Measurements from ENCODE around the gene PRODH.

The PRODH gene

GRCh38 chr22:18970948-18971315, 34.8 kb upstream of the PRODH start (continued):
- TF ChIP-seq SALL2 (tag by site-specific recombination; IDR thresholded peaks at IDR 0.05; ENCODE audit: borderline replicate concordance) (no peak), ZNF654 (tag by site-specific recombination; IDR thresholded peaks at IDR 0.05; ENCODE audit: low read depth) (no peak), ZNF169 (tag by site-specific recombination; IDR thresholded peaks at IDR 0.05) (no peak), ZNF670 (tag by site-specific recombination; IDR thresholded peaks at IDR 0.05; ENCODE audit: low read depth) (no peak), ZBTB20 (tag by site-specific recombination; IDR thresholded peaks at IDR 0.05) (peak; percentile 24; the same call in 1 of the 2 replicates), ZNF48 (tag by site-specific recombination; IDR thresholded peaks at IDR 0.05) (no peak), ZNF548 (tag by site-specific recombination; IDR thresholded peaks at IDR 0.05) (no peak), KLF1 (tag by site-specific recombination; IDR thresholded peaks at IDR 0.05) (peak; percentile 67), OSR2 (tag by site-specific recombination; IDR thresholded peaks at IDR 0.05) (no peak), ZNF701 (tag by site-specific recombination; IDR thresholded peaks at IDR 0.05) (no peak), ZNF133 (tag by site-specific recombination; IDR thresholded peaks at IDR 0.05) (no peak), ZBTB1 (tag by site-specific recombination; IDR thresholded peaks at IDR 0.05) (no peak), ZSCAN16 (tag by site-specific recombination; IDR thresholded peaks at IDR 0.05) (no peak), ZNF776 (tag by site-specific recombination; IDR thresholded peaks at IDR 0.05; ENCODE audit: borderline replicate concordance) (no peak), ZNF18 (tag by site-specific recombination; IDR thresholded peaks at IDR 0.05) (no peak), ZNF341 (tag by site-specific recombination; IDR thresholded peaks at IDR 0.05; ENCODE audit: low read depth) (no peak), ZNF23 (tag by site-specific recombination; IDR thresholded peaks at IDR 0.05; ENCODE audit: borderline replicate concordance) (no peak), ZNF830 (tag by site-specific recombination; IDR thresholded peaks at IDR 0.05; ENCODE audit: low read depth) (no peak), ZNF692 (tag by site-specific recombination; IDR thresholded peaks at IDR 0.05) (no peak), ZNF324 (tag by site-specific recombination; IDR thresholded peaks at IDR 0.05) (no peak), ZBTB26 (tag by site-specific recombination; optimal IDR thresholded peaks at IDR 0.05) (peak; percentile 22), ZNF660 (tag by site-specific recombination; IDR thresholded peaks at IDR 0.05) (no peak), PATZ1 (tag by site-specific recombination; IDR thresholded peaks at IDR 0.05) (peak; percentile 50; the same call in 1 of the 2 replicates), ZNF350 (tag by site-specific recombination; IDR thresholded peaks at IDR 0.05) (no peak), ZEB2 (tag by site-specific recombination; IDR thresholded peaks at IDR 0.05) (no peak), ZNF335 (tag by site-specific recombination; conservative IDR thresholded peaks at IDR 0.05) (peak; percentile 48; the same call in 1 of the 2 replicates), GLI4 (tag by site-specific recombination; IDR thresholded peaks at IDR 0.05) (no peak), ZNF311 (tag by site-specific recombination; IDR thresholded peaks at IDR 0.05; ENCODE audit: borderline replicate concordance) (no peak), ZBTB10 (tag by site-specific recombination; IDR thresholded peaks at IDR 0.05) (no peak), EGR2 (tag by site-specific recombination; IDR thresholded peaks at IDR 0.05; ENCODE audit: low read depth) (peak; percentile 79), ZFHX2 (tag by site-specific recombination; conservative IDR thresholded peaks at IDR 0.05) (peak; percentile 88), MZF1 (tag by site-specific recombination; IDR thresholded peaks at IDR 0.05; ENCODE audit: borderline replicate concordance) (no peak), HOXA7 (CRISPR knock-in tag; IDR thresholded peaks at IDR 0.05; ENCODE audit: borderline replicate concordance) (no peak)

Data from HEK293 (cell line).